Thoracic aorta (tissue), 2 donors: ENCODE data around the gene CLASP2. TPM values are rescaled to one million over a fixed set of nuclear protein-coding genes. Genes with fewer than 3 reads are reported as not detected.

Experiments
- ATAC-seq: fragments of 150-250 bp; one replicate; pipeline ENCODE4 v1.8.0; 2017; ENCODE audit warnings: low read depth; ENCODE audit not compliant: insufficient number of reproducible peaks, low FRiP score
- DNase-seq: peaks from one replicate; pipeline ENCODE4 v3.0.0-alpha.2; 2020; ENCODE audit warnings: low spot score
- H3K27ac ChIP-seq, 2 donors: fragments of 200-600 bp; sonication (generic); 1 replicate in 1 of 2; 2 replicates in 1 of 2; pipeline ENCODE4 v1.5.1; 2016; ENCODE audit warnings: mild to moderate bottlenecking in 2 of 2, moderate library complexity in 2 of 2
- H3K27me3 ChIP-seq: fragments of 200-600 bp; sonication (generic); replicated peaks from 2 replicates; pipeline ENCODE4 v1.6.0; 2016; ENCODE audit warnings: mild to moderate bottlenecking; ENCODE audit not compliant: insufficient read depth
- H3K36me3 ChIP-seq: fragments of 200-600 bp; sonication (generic); one replicate; pipeline ENCODE4 v1.5.1; 2016
- H3K4me1 ChIP-seq, 2 donors: fragments of 200-600 bp; sonication (generic); 1 replicate in 1 of 2; 2 replicates in 1 of 2; pipeline versions ENCODE4 v1.5.1 to v1.6.0; 2016; ENCODE audit warnings: low read depth in 2 of 2, mild to moderate bottlenecking in 1 of 2; ENCODE audit not compliant: control insufficient read depth in 1 of 2
- H3K4me3 ChIP-seq: fragments of 200-600 bp; sonication (generic); 2 replicates; pipeline ENCODE4 v1.5.1; 2016; ENCODE audit warnings: mild to moderate bottlenecking
- H3K9me3 ChIP-seq: fragments of 200-600 bp; sonication (generic); 2 replicates; pipeline ENCODE4 v1.5.1; 2016
- CTCF ChIP-seq: fragments of 200-600 bp; sonication (generic); IDR thresholded peaks from one replicate; pipeline ENCODE4 v1.5.1; 2019; ENCODE audit warnings: antibody characterized with exemption
- total RNA-seq, 2 donors: library from RNA; depleted of rRNA; stranded (reverse); fragments of >200 nt; gene quantifications; one replicate each; pipeline versions ENCODE4 v1.1.0 to v1.2.3, GENCODE V29; 2016

The CLASP2 gene
- total RNA-seq, 2 donors from 2014 or later = 122 to 126 TPM

- H3K36me3 ChIP-seq = peaks cover 19% of the 10 kb centered on the region
- H3K27ac ChIP-seq = no peak overlapping the region
- no peaks in the 10 kb centered on the region for H3K4me1 ChIP-seq
- H3K9me3 ChIP-seq = no peaks in the 10 kb centered on the region
- DNase-seq (no peak), ATAC-seq (no peak)
- H3K4me3 ChIP-seq = no peak overlapping the region
- no peaks in the 10 kb centered on the region for H3K27me3 ChIP-seq
- TF ChIP-seq CTCF = no peak
Observed at GRCh38 chr3:33544126-33544525, 173.9 kb downstream of the CLASP2 start.

GRCh38 chr3:33543601-33544000, 174.5 kb downstream of the CLASP2 start:
- DNase-seq (no peak), ATAC-seq (no peak)
- no peak overlapping the region for H3K27ac ChIP-seq
- H3K4me1 ChIP-seq = no peaks in the 10 kb centered on the region
- no peak overlapping the region for H3K4me3 ChIP-seq
- H3K9me3 ChIP-seq = no peaks in the 10 kb centered on the region
- TF ChIP-seq CTCF = no peak
- peaks cover 18% of the 10 kb centered on the region for H3K36me3 ChIP-seq
- no peaks in the 10 kb centered on the region for H3K27me3 ChIP-seq

- no peak for ATAC-seq
- no peaks in the 10 kb centered on the region for H3K4me1 ChIP-seq
- no peaks in the 10 kb centered on the region for H3K27me3 ChIP-seq
- H3K36me3 ChIP-seq = peaks cover 27% of the 10 kb centered on the region
- H3K9me3 ChIP-seq = no peaks in the 10 kb centered on the region
- no peak overlapping the region for H3K4me3 ChIP-seq
- no peak for TF ChIP-seq CTCF
- no peak overlapping the region for H3K27ac ChIP-seq
- DNase-seq = no peak
Observed at GRCh38 chr3:33541918-33542317, 176.1 kb downstream of the CLASP2 start.

- no peaks in the 10 kb centered on the region for H3K4me1 ChIP-seq
- no peak for ATAC-seq
- no peak overlapping the region for H3K27ac ChIP-seq
- no peaks in the 10 kb centered on the region for H3K27me3 ChIP-seq
- H3K4me3 ChIP-seq = no peak overlapping the region
- H3K9me3 ChIP-seq = no peaks in the 10 kb centered on the region
- H3K36me3 ChIP-seq = peaks cover 30% of the 10 kb centered on the region
- DNase-seq = no peak
- TF ChIP-seq CTCF = no peak
Observed at GRCh38 chr3:33538678-33539339, 179.2 kb downstream of the CLASP2 start.

GRCh38 chr3:33537133-33537532, 180.9 kb downstream of the CLASP2 start:
- Histone ChIP-seq H3K4me1 (no peaks in the 10 kb centered on the region), H3K4me3 (no peak overlapping the region), H3K27me3 (no peaks in the 10 kb centered on the region), H3K9me3 (no peaks in the 10 kb centered on the region), H3K27ac (no peak overlapping the region), H3K36me3 (peaks cover 31% of the 10 kb centered on the region)
- DNase-seq (no peak), ATAC-seq (no peak)
- TF ChIP-seq CTCF = no peak
